ENCODE data around the gene GCAT. TPM values are rescaled to one million over a fixed set of nuclear protein-coding genes. Genes with fewer than 3 reads are reported as not detected.

Gene GCAT
- total RNA-seq: 15.5 and 16.6 TPM in 2 replicates

- intact Hi-C loops (cut with micrococcal nuclease): loop anchor here (1.0 to 5.0 kb wide), 7 partner anchors 10 to 1030 kb away; partner anchors contain the start of genes ANKRD54, C22orf23, IFT27 and NOL12
These were observed at the start of gene GCAT for GRCh38 chr22:37807410-37808293. TSS of gene GCAT (plus strand) at chr22:37807934. CDS start at chr22:37807968, 34 bp downstream.

GRCh38 chr22:37758694-37759093, 49.0 kb upstream of the GCAT start:
- intact Hi-C loops (cut with micrococcal nuclease): no loop called here

GRCh38 chr22:37759281-37759680, 48.5 kb upstream of the GCAT start:
- intact Hi-C loops (cut with micrococcal nuclease): no loop called here

GRCh38 chr22:37760152-37760551, 47.6 kb upstream of the GCAT start:
- intact Hi-C loops (cut with micrococcal nuclease): no loop called here

GRCh38 chr22:37762389-37762836, 45.3 kb upstream of the GCAT start:
- intact Hi-C loops (cut with micrococcal nuclease): no loop called here

- intact Hi-C loops (cut with micrococcal nuclease): no loop called here
These were observed 44.7 kb upstream of the GCAT start for GRCh38 chr22:37763012-37763411.

- intact Hi-C loops (cut with micrococcal nuclease): no loop called here
These were observed 44.1 kb upstream of the GCAT start for GRCh38 chr22:37763652-37764051.

- intact Hi-C loops (cut with micrococcal nuclease): no loop called here
These were observed 43.1 kb upstream of the GCAT start for GRCh38 chr22:37764622-37765021.

GRCh38 chr22:37765498-37765897, 42.2 kb upstream of the GCAT start:
- intact Hi-C loops (cut with micrococcal nuclease): no loop called here

GRCh38 chr22:37765953-37766576, 41.7 kb upstream of the GCAT start:
- intact Hi-C loops (cut with micrococcal nuclease): no loop called here

- intact Hi-C loops (cut with micrococcal nuclease): no loop called here
These were observed 39.5 kb upstream of the GCAT start for GRCh38 chr22:37768273-37768672.

- intact Hi-C loops (cut with micrococcal nuclease): no loop called here
These were observed 38.7 kb upstream of the GCAT start for GRCh38 chr22:37769056-37769455.

GRCh38 chr22:37771081-37771480, 36.7 kb upstream of the GCAT start:
- intact Hi-C loops (cut with micrococcal nuclease): no loop called here

GRCh38 chr22:37771702-37772427, 35.9 kb upstream of the GCAT start:
- intact Hi-C loops (cut with micrococcal nuclease): no loop called here

GRCh38 chr22:37774728-37775127, 33.0 kb upstream of the GCAT start:
- intact Hi-C loops (cut with micrococcal nuclease): no loop called here

- intact Hi-C loops (cut with micrococcal nuclease): no loop called here
These were observed 31.7 kb upstream of the GCAT start for GRCh38 chr22:37775785-37776638.

- intact Hi-C loops (cut with micrococcal nuclease): no loop called here
These were observed 31.1 kb upstream of the GCAT start for GRCh38 chr22:37776639-37777005.

- intact Hi-C loops (cut with micrococcal nuclease): no loop called here
These were observed 30.5 kb upstream of the GCAT start for GRCh38 chr22:37777122-37777687.

GRCh38 chr22:37778370-37779009, 29.2 kb upstream of the GCAT start:
- intact Hi-C loops (cut with micrococcal nuclease): no loop called here

GRCh38 chr22:37781434-37782059, 26.2 kb upstream of the GCAT start:
- intact Hi-C loops (cut with micrococcal nuclease): no loop called here
